Vagina (tissue), 2 donors: Measurements from ENCODE around the gene TGFBRAP1.

ENCODE experiments used
- CTCF ChIP-seq, 3 experiments: fragments of 450-650 bp in 2 of 3; fragments of 200-600 bp in 1 of 3; sonication (generic) in 1 of 3; IDR thresholded peaks; one replicate each; pipeline ENCODE4 v1.5.1; 2017 to 2019; ENCODE audit warnings: antibody characterized with exemption in 3 of 3, mild to moderate bottlenecking in 2 of 3, moderate library complexity in 2 of 3
- POLR2A ChIP-seq, 2 donors: fragments of 450-650 bp; IDR thresholded peaks; one replicate each; pipeline ENCODE4 v1.6.1; 2017; ENCODE audit warnings: antibody characterized with exemption in 2 of 2, mild to moderate bottlenecking in 2 of 2, moderate library complexity in 2 of 2

- TF ChIP-seq CTCF (IDR thresholded peaks at IDR 0.05) (no peak), POLR2A (IDR thresholded peaks at IDR 0.05) (no peak)
Observed at GRCh38 chr2:105299290-105299689, 30.2 kb downstream of the TGFBRAP1 start.
